ENCODE measurements around the gene CD6. TPM values are rescaled to one million over a fixed set of nuclear protein-coding genes. Genes with fewer than 3 reads are reported as not detected.

The CD6 gene
- total and polyA plus RNA-seq, 2 donors (not counting 3 experiments of a cell fraction or from before 2014, with no cell fraction given) = not detected

GRCh38 chr11:60988658-60989057 is 17.2 kb downstream of the CD6 start:
- intact Hi-C loops (cut with micrococcal nuclease) = no loop called here
- DNase-seq (ENCODE audit: low read depth, low spot score) = no peak
- H3K9me1 ChIP-seq (replicated peaks; ENCODE audit: control insufficient read depth, extremely low read depth, insufficient read depth, low read length) = no peaks in the 10 kb centered on the region

More at GRCh38 chr11:60988658-60989057, 17.2 kb downstream of the CD6 start:
- no peak overlapping the region for H3K4me2 ChIP-seq (ENCODE audit: insufficient read depth, low read length)
- dilution Hi-C loops (cut with MboI; ENCODE audit: extremely low pct_ligation_motif_present, low sequenced_read_pairs) = no loop called here
- no peak overlapping the region for H2AFZ ChIP-seq (ENCODE audit: low read depth, low read length)
- no peak for FAIRE-seq
- no peaks in the 10 kb centered on the region for H3K9me3 ChIP-seq (replicated peaks; ENCODE audit: control insufficient read depth, insufficient read depth, low read length)
- no peak overlapping the region for H3K4me3 ChIP-seq (replicated peaks in 1 of 3; ENCODE audit: insufficient read depth in 1 of 3, low read depth in 1 of 3, low read length in 3 of 3)
- H3K27ac ChIP-seq (ENCODE audit: insufficient read depth, low read depth, low read length) = no peak overlapping the region
- POLR2A ChIA-PET = no interaction called here
- no peaks in the 10 kb centered on the region for H4K20me1 ChIP-seq (replicated peaks; ENCODE audit: control insufficient read depth, extremely low read depth, insufficient read depth, low read length)
- H3K27me3 ChIP-seq (ENCODE audit: control insufficient read depth in 2 of 2, insufficient read depth in 2 of 2, low read length in 2 of 2) = peaks cover 6 to 14% of the 10 kb centered on the region in 2 experiments
- BruUV-seq (replicated peaks) = no TSS peak
- no peaks in the 10 kb centered on the region for H3K4me1 ChIP-seq (ENCODE audit: control insufficient read depth, extremely low read depth, insufficient read depth, low read length)
- TF ChIP-seq POLR2A (IDR thresholded peaks at IDR 0.05; ENCODE audit: low read depth, low read length) (no peak), MAX (IDR thresholded peaks at IDR 0.05; ENCODE audit: insufficient read depth, insufficient read length) (no peak), MYC (IDR thresholded peaks at IDR 0.05; ENCODE audit: low read depth, low read length) (no peak), JUN (IDR thresholded peaks at IDR 0.05; ENCODE audit: borderline replicate concordance, insufficient read depth, insufficient read length, low read depth) (no peak), EZH2 (IDR thresholded peaks at IDR 0.05; ENCODE audit: borderline replicate concordance, low read depth, low read length, severe bottlenecking) (no peak), GATA2 (IDR thresholded peaks at IDR 0.05; ENCODE audit: insufficient read depth, insufficient read length, low read depth, low read length) (no peak), CTCF (IDR thresholded peaks at IDR 0.05; ENCODE audit: extremely low read depth in 1 of 2, insufficient read depth in 1 of 2, low read depth in 1 of 2, low read length in 2 of 2) (no peak), FOS (IDR thresholded peaks at IDR 0.05; ENCODE audit: borderline replicate concordance, insufficient read depth, low read length) (no peak), POLR2AphosphoS5 (IDR thresholded peaks at IDR 0.05; ENCODE audit: insufficient read depth, low read depth, low read length) (no peak)
- H3K79me2 ChIP-seq (ENCODE audit: control insufficient read depth, insufficient read depth, low read length) = no peaks in the 10 kb centered on the region
- CTCF ChIA-PET = no interaction called here
- no peaks in the 10 kb centered on the region for H3K36me3 ChIP-seq (ENCODE audit: control insufficient read depth in 2 of 2, extremely low read depth in 1 of 2, insufficient read depth in 2 of 2, low read length in 2 of 2)
- H3K9ac ChIP-seq (replicated peaks; ENCODE audit: extremely low read depth, insufficient read depth, low read length) = no peak overlapping the region
